ENCODE data around the gene CSNK1D. TPM values are rescaled to one million over a fixed set of nuclear protein-coding genes. Genes with fewer than 3 reads are reported as not detected.

CSNK1D gene
- total RNA-seq, 1 donor from 2014 or later = 227 TPM

GRCh38 chr17:82221341-82221902, 52.1 kb downstream of the CSNK1D start:
- no peak for TF ChIP-seq CTCF (IDR thresholded peaks at IDR 0.05; ENCODE audit: unreplicated experiment)
- no peak overlapping the region for H3K4me3 Mint-ChIP-seq (ENCODE audit: low read depth)
- peaks cover 10% of the 10 kb centered on the region for H3K27me3 Mint-ChIP-seq
- no peaks in the 10 kb centered on the region for H3K4me1 Mint-ChIP-seq (ENCODE audit: low read depth)
- no peaks in the 10 kb centered on the region for H3K36me3 Mint-ChIP-seq (ENCODE audit: insufficient read depth)
- H3K27ac Mint-ChIP-seq = no peak overlapping the region
- H3K9me3 Mint-ChIP-seq (ENCODE audit: low read depth) = no peaks in the 10 kb centered on the region
- no peak for DNase-seq (ENCODE audit: low spot score, unreplicated experiment)

GRCh38 chr17:82219753-82220709, 53.5 kb downstream of the CSNK1D start:
- Mint-ChIP-seq H3K4me3 (ENCODE audit: low read depth) (no peak overlapping the region), H3K4me1 (ENCODE audit: low read depth) (no peaks in the 10 kb centered on the region), H3K27me3 (peaks cover 10% of the 10 kb centered on the region), H3K36me3 (ENCODE audit: insufficient read depth) (no peaks in the 10 kb centered on the region), H3K27ac (no peak overlapping the region), H3K9me3 (ENCODE audit: low read depth) (no peaks in the 10 kb centered on the region)
- no peak for DNase-seq (ENCODE audit: low spot score, unreplicated experiment)
- TF ChIP-seq CTCF (IDR thresholded peaks at IDR 0.05; ENCODE audit: unreplicated experiment) = no peak

GRCh38 chr17:82219083-82219482, 54.4 kb downstream of the CSNK1D start:
- Mint-ChIP-seq H3K27ac (no peak overlapping the region), H3K36me3 (ENCODE audit: insufficient read depth) (no peaks in the 10 kb centered on the region), H3K9me3 (ENCODE audit: low read depth) (no peaks in the 10 kb centered on the region), H3K4me3 (ENCODE audit: low read depth) (no peak overlapping the region), H3K4me1 (ENCODE audit: low read depth) (no peaks in the 10 kb centered on the region), H3K27me3 (peaks cover 10% of the 10 kb centered on the region)
- no peak for DNase-seq (ENCODE audit: low spot score, unreplicated experiment)
- no peak for TF ChIP-seq CTCF (IDR thresholded peaks at IDR 0.05; ENCODE audit: unreplicated experiment)

GRCh38 chr17:82218349-82219075, 55.0 kb downstream of the CSNK1D start:
- TF ChIP-seq CTCF (IDR thresholded peaks at IDR 0.05; ENCODE audit: unreplicated experiment) = no peak
- no peak for DNase-seq (ENCODE audit: low spot score, unreplicated experiment)

GRCh38 chr17:82217530-82218204, 55.8 kb downstream of the CSNK1D start:
- Mint-ChIP-seq H3K4me3 (ENCODE audit: low read depth) (no peak overlapping the region), H3K4me1 (ENCODE audit: low read depth) (peaks cover 1% of the 10 kb centered on the region), H3K36me3 (ENCODE audit: insufficient read depth) (no peaks in the 10 kb centered on the region), H3K9me3 (ENCODE audit: low read depth) (no peaks in the 10 kb centered on the region), H3K27me3 (peaks cover 6% of the 10 kb centered on the region), H3K27ac (no peak overlapping the region)
- DNase-seq (ENCODE audit: low spot score, unreplicated experiment) = no peak
- no peak for TF ChIP-seq CTCF (IDR thresholded peaks at IDR 0.05; ENCODE audit: unreplicated experiment)

More at GRCh38 chr17:82218349-82219075, 55.0 kb downstream of the CSNK1D start:
- Mint-ChIP-seq H3K36me3 (ENCODE audit: insufficient read depth) (no peaks in the 10 kb centered on the region), H3K27me3 (peaks cover 8% of the 10 kb centered on the region), H3K4me3 (ENCODE audit: low read depth) (no peak overlapping the region), H3K4me1 (ENCODE audit: low read depth) (peaks cover 1% of the 10 kb centered on the region), H3K9me3 (ENCODE audit: low read depth) (no peaks in the 10 kb centered on the region), H3K27ac (no peak overlapping the region)
